Stimulated activated naive CD8-positive, alpha-beta T cell treated with anti-CD3 and anti-CD28 coated beads, Interleukin-15, Interleukin-2, amounts not matched to agents 100 U/mL and 50 U/mL, for 24 hours (primary cell): ENCODE results near the gene NPNT.

Experiments
- ATAC-seq: fragments of 150-1000 bp; cut with Tn5 transposase; one replicate; pipeline ENCODE4 v1.10.0; 2021
- DNase-seq: peaks from one replicate; pipeline ENCODE4 v3.0.0; 2021

The NPNT gene

GRCh38 chr4:105917171-105917685, 22.0 kb downstream of the NPNT start:
- ATAC-seq, result no peak

GRCh38 chr4:105921301-105921700, 26.0 kb downstream of the NPNT start:
- ATAC-seq (no peak), DNase-seq (no peak)

More at GRCh38 chr4:105917171-105917685, 22.0 kb downstream of the NPNT start:
- no peak for DNase-seq

GRCh38 chr4:105923497-105924238, 28.4 kb downstream of the NPNT start:
- no peak for ATAC-seq
- DNase-seq, result no peak

GRCh38 chr4:105924341-105924740, 29.1 kb downstream of the NPNT start:
- DNase-seq, result no peak

GRCh38 chr4:105930698-105931097, 35.4 kb downstream of the NPNT start:
- no peak for ATAC-seq

More at GRCh38 chr4:105924341-105924740, 29.1 kb downstream of the NPNT start:
- no peak for ATAC-seq

GRCh38 chr4:105933083-105933482, 37.8 kb downstream of the NPNT start:
- ATAC-seq (no peak), DNase-seq (no peak)

More at GRCh38 chr4:105930698-105931097, 35.4 kb downstream of the NPNT start:
- no peak for DNase-seq

GRCh38 chr4:105934386-105934785, 39.1 kb downstream of the NPNT start:
- DNase-seq, result no peak
- no peak for ATAC-seq

- no peak for ATAC-seq
- DNase-seq, result no peak
Observed at GRCh38 chr4:105936901-105937300, 41.6 kb downstream of the NPNT start.

- no peak for DNase-seq
- ATAC-seq, result no peak
Observed at GRCh38 chr4:105937759-105938158, 42.5 kb downstream of the NPNT start.

- DNase-seq (no peak), ATAC-seq (no peak)
Observed at GRCh38 chr4:105943234-105943633, 48.0 kb downstream of the NPNT start.

GRCh38 chr4:105944540-105944939, 49.3 kb downstream of the NPNT start:
- DNase-seq, result no peak

GRCh38 chr4:105946771-105947170, 51.5 kb downstream of the NPNT start:
- ATAC-seq (no peak), DNase-seq (no peak)

More at GRCh38 chr4:105944540-105944939, 49.3 kb downstream of the NPNT start:
- ATAC-seq, result no peak

GRCh38 chr4:105950701-105951100, 55.4 kb downstream of the NPNT start:
- DNase-seq (no peak), ATAC-seq (no peak)

GRCh38 chr4:105951198-105951597, 55.9 kb downstream of the NPNT start:
- ATAC-seq (no peak), DNase-seq (no peak)

- DNase-seq (no peak), ATAC-seq (no peak)
Observed at GRCh38 chr4:105952591-105952990, 57.3 kb downstream of the NPNT start.

- DNase-seq, result no peak
Observed at GRCh38 chr4:105956569-105956968, 61.3 kb downstream of the NPNT start.

GRCh38 chr4:105957680-105958079, 62.4 kb downstream of the NPNT start:
- DNase-seq, result no peak
- ATAC-seq, result no peak

More at GRCh38 chr4:105956569-105956968, 61.3 kb downstream of the NPNT start:
- no peak for ATAC-seq

- ATAC-seq, result no peak
- DNase-seq, result no peak
Observed at GRCh38 chr4:105963461-105964400, 68.5 kb downstream of the NPNT start.

GRCh38 chr4:105965183-105965800, 70.0 kb downstream of the NPNT start:
- DNase-seq (no peak), ATAC-seq (no peak)

GRCh38 chr4:105966051-105966450, 70.8 kb downstream of the NPNT start:
- DNase-seq, result no peak
- no peak for ATAC-seq

- DNase-seq (no peak), ATAC-seq (no peak)
Observed at GRCh38 chr4:105967058-105967658, 71.9 kb downstream of the NPNT start.

- no peak for ATAC-seq
Observed at GRCh38 chr4:105969575-105969974, 74.3 kb downstream of the NPNT start.

More at GRCh38 chr4:105969575-105969974, 74.3 kb downstream of the NPNT start:
- DNase-seq, result no peak
